ENCODE measurements around the gene MAPRE2. TPM values are rescaled to one million over a fixed set of nuclear protein-coding genes. Genes with fewer than 3 reads are reported as not detected.

Gene MAPRE2
- total and polyA plus RNA-seq, 2 experiments from 2014 or later: 11.2 to 16.1 TPM

GRCh38 chr18:35191698-35192025 lies 150.4 kb downstream of the MAPRE2 start:
- 78 to 79% methylated on average over 5 of the region's 5 CpGs for WGBS, 2 experiments (ENCODE audit: low coverage in 1 of 2, low lambda C conversion rate in 2 of 2, missing lambda C conversion rate in 2 of 2)
- H3K9me3 ChIP-seq (ENCODE audit: low read depth): no peaks in the 10 kb centered on the region
- H3K27me3 ChIP-seq (replicated peaks; ENCODE audit: insufficient read depth): no peaks in the 10 kb centered on the region
- no peaks in the 10 kb centered on the region for H3K79me2 ChIP-seq (ENCODE audit: insufficient read depth)
- in situ Hi-C loops (cut with MboI): no loop called here
- H3K4me2 ChIP-seq (ENCODE audit: unreplicated experiment): no peak overlapping the region
- no peaks in the 10 kb centered on the region for H3K9me2 ChIP-seq (ENCODE audit: insufficient read depth)
- H3K36me3 ChIP-seq (ENCODE audit: low read depth): no peaks in the 10 kb centered on the region
- no peak overlapping the region for H3K9ac ChIP-seq
- no peak for DNase-seq
- TF ChIP-seq EZH2phosphoT487 (IDR thresholded peaks at IDR 0.05; ENCODE audit: insufficient read depth, low read depth) (no peak), EZH2 (IDR thresholded peaks at IDR 0.05; ENCODE audit: insufficient read depth, poor library complexity, severe bottlenecking) (no peak)
- H4K20me1 ChIP-seq (ENCODE audit: insufficient read depth): no peaks in the 10 kb centered on the region
- H2AFZ ChIP-seq: no peak overlapping the region
- no peak overlapping the region for H3K4me3 ChIP-seq
- no peaks in the 10 kb centered on the region for H3F3A ChIP-seq (ENCODE audit: insufficient read depth)
- H3K27ac ChIP-seq: no peak overlapping the region
- H3K4me1 ChIP-seq (ENCODE audit: insufficient read depth): no peaks in the 10 kb centered on the region

- no peaks in the 10 kb centered on the region for H3K27me3 ChIP-seq (replicated peaks; ENCODE audit: insufficient read depth)
- no peaks in the 10 kb centered on the region for H3F3A ChIP-seq (ENCODE audit: insufficient read depth)
- no peaks in the 10 kb centered on the region for H3K36me3 ChIP-seq (ENCODE audit: low read depth)
- H3K9ac ChIP-seq: no peak overlapping the region
- no peak overlapping the region for H3K27ac ChIP-seq
- H2AFZ ChIP-seq: no peak overlapping the region
- 71 to 72% methylated on average over 4 of the region's 4 CpGs for WGBS, 2 experiments (ENCODE audit: low coverage in 1 of 2, low lambda C conversion rate in 2 of 2, missing lambda C conversion rate in 2 of 2)
- in situ Hi-C loops (cut with MboI): no loop called here
- H3K4me3 ChIP-seq: no peak overlapping the region
- DNase-seq: no peak
- H3K4me2 ChIP-seq (ENCODE audit: unreplicated experiment): no peak overlapping the region
- TF ChIP-seq EZH2 (IDR thresholded peaks at IDR 0.05; ENCODE audit: insufficient read depth, poor library complexity, severe bottlenecking) (no peak), EZH2phosphoT487 (IDR thresholded peaks at IDR 0.05; ENCODE audit: insufficient read depth, low read depth) (no peak)
- no peaks in the 10 kb centered on the region for H3K79me2 ChIP-seq (ENCODE audit: insufficient read depth)
- no peaks in the 10 kb centered on the region for H3K9me2 ChIP-seq (ENCODE audit: insufficient read depth)
- H3K4me1 ChIP-seq (ENCODE audit: insufficient read depth): no peaks in the 10 kb centered on the region
- no peaks in the 10 kb centered on the region for H4K20me1 ChIP-seq (ENCODE audit: insufficient read depth)
- H3K9me3 ChIP-seq (ENCODE audit: low read depth): no peaks in the 10 kb centered on the region
These were observed 151.2 kb downstream of the MAPRE2 start for GRCh38 chr18:35192415-35192814.

Small RNA genes lying within 50 kb of the gene (small RNA-seq; reads per million reads assigned to genes)
- not detected for gene AC015967.2 (ENCODE audit: low read depth, low replicate concordance)

Other genes starting within 250 kb of the MAPRE2 start
- gene ZNF397, start 199.6 kb downstream of the MAPRE2 start, total RNA-seq (2014; rRNA removed; shearing (Covaris generic)): 8.7 and 10.6 TPM in 2 replicates
- gene ZNF397, start 199.6 kb downstream of the MAPRE2 start, polyA plus RNA-seq (2016; fragmentation: Nextera tagmentation; extraction: Ambion mirVana): 6.5 and 8.2 TPM in 2 replicates
- 21.3 and 26.4 TPM in 2 replicates for gene ZSCAN30, start 248.8 kb downstream of the MAPRE2 start, total RNA-seq (2014; rRNA removed; shearing (Covaris generic))
- 10.3 and 13.7 TPM in 2 replicates for gene ZSCAN30, start 248.8 kb downstream of the MAPRE2 start, polyA plus RNA-seq (2016; fragmentation: Nextera tagmentation; extraction: Ambion mirVana)